IPS-NIHi7 (cell line): ENCODE data around the gene PSMB2.

Experiments used
- DNase-seq: peaks from one replicate; pipeline ENCODE4 v3.0.0; 2012; ENCODE audit warnings: mixed read lengths; ENCODE audit errors: extremely low spot score

PSMB2 gene

GRCh38 chr1:35642471-35642955 lies 1.2 kb upstream of the PSMB2 start:
- DNase-seq, result no peak

- no peak for DNase-seq
Measured at GRCh38 chr1:35640380-35641232, 720 bp downstream of the PSMB2 start.

- no peak for DNase-seq
Measured at GRCh38 chr1:35637401-35637809, 3.9 kb downstream of the PSMB2 start.

GRCh38 chr1:35633547-35633946 lies 7.8 kb downstream of the PSMB2 start:
- DNase-seq, result no peak

- no peak for DNase-seq
Measured at GRCh38 chr1:35631396-35631795, 9.9 kb downstream of the PSMB2 start.

- DNase-seq, result no peak
Measured at GRCh38 chr1:35629051-35629450, 12.3 kb downstream of the PSMB2 start.

- no peak for DNase-seq
Measured at GRCh38 chr1:35623832-35624231, 17.5 kb downstream of the PSMB2 start.

- DNase-seq, result peak; percentile 28
Measured at GRCh38 chr1:35622510-35623178, 18.7 kb downstream of the PSMB2 start.

- no peak for DNase-seq
Measured at GRCh38 chr1:35619237-35620121, 21.8 kb downstream of the PSMB2 start.

GRCh38 chr1:35615440-35615839 lies 25.9 kb downstream of the PSMB2 start:
- no peak for DNase-seq

- DNase-seq, result no peak
Measured at GRCh38 chr1:35611655-35612054, 29.7 kb downstream of the PSMB2 start.

- DNase-seq, result no peak
Measured at GRCh38 chr1:35605867-35606182, 35.5 kb downstream of the PSMB2 start.

GRCh38 chr1:35605071-35605866 lies 36.1 kb downstream of the PSMB2 start:
- DNase-seq, result no peak

GRCh38 chr1:35603941-35604340 lies 37.4 kb downstream of the PSMB2 start:
- no peak for DNase-seq

- no peak for DNase-seq
Measured at GRCh38 chr1:35603468-35603867, 37.9 kb downstream of the PSMB2 start.

GRCh38 chr1:35600593-35600992 lies 40.7 kb downstream of the PSMB2 start:
- no peak for DNase-seq

GRCh38 chr1:35599411-35599810 lies 41.9 kb downstream of the PSMB2 start:
- no peak for DNase-seq

- no peak for DNase-seq
Measured at GRCh38 chr1:35598895-35599294, 42.4 kb downstream of the PSMB2 start.

GRCh38 chr1:35597870-35598269 lies 43.5 kb downstream of the PSMB2 start:
- no peak for DNase-seq

- no peak for DNase-seq
Measured at GRCh38 chr1:35595684-35596083, 45.6 kb downstream of the PSMB2 start.

- no peak for DNase-seq
Measured at GRCh38 chr1:35594005-35594760, 47.1 kb downstream of the PSMB2 start.
